GM21515 (cell line): ENCODE data around the gene TMEM151B.

Experiments
- ATAC-seq: cut with Tn5 transposase; IDR thresholded peaks from one replicate; pipeline ENCODE4 v1.9.1; 2021; ENCODE audit not compliant: unreplicated experiment

Gene TMEM151B

DNA sequence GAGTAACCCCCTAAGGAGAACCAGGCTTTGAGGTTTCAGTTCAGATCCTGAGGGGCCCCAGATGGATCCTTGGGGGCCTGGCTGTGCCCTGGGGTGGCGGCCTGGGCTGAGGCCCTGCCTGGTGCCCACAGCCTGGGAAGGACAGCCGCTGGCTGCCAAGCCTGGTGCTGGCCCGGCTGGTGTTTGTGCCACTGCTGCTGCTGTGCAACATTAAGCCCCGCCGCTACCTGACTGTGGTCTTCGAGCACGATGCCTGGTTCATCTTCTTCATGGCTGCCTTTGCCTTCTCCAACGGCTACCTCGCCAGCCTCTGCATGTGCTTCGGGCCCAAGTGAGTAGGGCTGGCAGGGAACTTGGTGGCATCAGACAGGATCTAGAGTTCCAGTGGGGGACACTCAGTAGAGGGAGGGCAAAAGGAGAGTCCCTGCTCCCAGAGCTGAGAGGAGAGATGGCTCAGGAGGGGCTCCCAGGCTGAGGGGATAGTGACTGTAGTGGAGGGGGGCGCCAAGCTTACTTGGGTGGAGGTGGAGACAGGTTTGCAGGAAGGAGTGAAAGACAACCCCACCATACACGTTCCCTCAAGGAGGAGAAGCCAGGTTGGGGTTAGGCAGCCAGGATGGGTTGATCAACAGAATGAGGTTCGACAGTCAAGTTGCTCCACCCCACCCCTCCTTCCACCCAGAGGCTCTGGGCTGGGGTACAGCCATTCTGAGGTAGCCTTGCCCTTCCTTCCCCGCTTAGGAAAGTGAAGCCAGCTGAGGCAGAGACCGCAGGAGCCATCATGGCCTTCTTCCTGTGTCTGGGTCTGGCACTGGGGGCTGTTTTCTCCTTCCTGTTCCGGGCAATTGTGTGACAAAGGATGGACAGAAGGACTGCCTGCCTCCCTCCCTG is 37.3 kb upstream of the TMEM151B start:
- ATAC-seq = no peak

DNA sequence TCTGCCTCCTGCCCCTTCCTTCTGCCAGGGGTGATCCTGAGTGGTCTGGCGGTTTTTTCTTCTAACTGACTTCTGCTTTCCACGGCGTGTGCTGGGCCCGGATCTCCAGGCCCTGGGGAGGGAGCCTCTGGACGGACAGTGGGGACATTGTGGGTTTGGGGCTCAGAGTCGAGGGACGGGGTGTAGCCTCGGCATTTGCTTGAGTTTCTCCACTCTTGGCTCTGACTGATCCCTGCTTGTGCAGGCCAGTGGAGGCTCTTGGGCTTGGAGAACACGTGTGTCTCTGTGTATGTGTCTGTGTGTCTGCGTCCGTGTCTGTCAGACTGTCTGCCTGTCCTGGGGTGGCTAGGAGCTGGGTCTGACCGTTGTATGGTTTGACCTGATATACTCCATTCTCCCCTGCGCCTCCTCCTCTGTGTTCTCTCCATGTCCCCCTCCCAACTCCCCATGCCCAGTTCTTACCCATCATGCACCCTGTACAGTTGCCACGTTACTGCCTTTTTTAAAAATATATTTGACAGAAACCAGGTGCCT is 36.6 kb upstream of the TMEM151B start:
- no peak for ATAC-seq

DNA sequence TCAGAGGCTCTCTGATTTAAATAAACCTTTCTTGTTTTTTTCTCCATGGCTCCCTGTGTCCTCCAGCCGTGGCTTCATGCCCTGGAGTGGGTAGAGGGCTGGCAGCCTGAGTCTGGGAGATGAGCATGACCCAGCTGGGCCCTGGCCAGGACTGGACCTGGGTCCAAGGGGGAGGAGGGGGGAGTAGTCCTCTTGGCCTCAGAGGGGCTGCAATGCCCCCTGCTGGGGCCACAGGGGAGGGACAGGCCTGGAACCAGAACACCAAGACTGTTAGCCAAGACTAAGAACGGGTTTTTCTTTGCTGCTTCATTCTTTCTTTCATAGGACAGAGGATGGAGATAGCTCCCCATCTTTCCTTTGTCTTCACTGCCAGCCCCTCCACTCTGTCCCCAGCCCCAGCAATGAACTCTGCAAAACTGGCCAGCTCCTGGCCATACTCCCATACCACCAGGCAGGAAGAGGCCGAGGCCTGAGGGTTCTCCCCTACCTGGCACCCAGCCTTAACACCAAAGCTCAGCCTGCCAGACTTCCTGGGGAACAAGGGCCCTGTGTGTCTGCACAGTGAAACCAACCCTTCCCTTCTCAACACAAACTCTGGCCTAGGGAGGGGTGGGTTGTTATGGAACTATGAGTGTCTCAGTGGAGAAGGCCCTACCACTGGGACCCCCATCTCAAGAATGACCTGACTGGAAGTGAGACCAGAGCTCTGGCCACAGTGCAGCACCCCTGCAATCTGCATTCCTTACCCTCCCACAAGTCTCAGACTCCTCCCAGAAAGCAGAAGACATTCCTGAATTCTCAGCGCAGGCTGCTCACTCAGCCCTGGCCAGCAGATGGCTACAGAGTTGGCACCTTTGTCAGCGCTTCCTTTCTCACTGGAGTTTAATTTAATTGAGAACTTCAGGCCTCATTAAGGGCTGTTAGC is 35.9 kb upstream of the TMEM151B start:
- no peak for ATAC-seq

DNA sequence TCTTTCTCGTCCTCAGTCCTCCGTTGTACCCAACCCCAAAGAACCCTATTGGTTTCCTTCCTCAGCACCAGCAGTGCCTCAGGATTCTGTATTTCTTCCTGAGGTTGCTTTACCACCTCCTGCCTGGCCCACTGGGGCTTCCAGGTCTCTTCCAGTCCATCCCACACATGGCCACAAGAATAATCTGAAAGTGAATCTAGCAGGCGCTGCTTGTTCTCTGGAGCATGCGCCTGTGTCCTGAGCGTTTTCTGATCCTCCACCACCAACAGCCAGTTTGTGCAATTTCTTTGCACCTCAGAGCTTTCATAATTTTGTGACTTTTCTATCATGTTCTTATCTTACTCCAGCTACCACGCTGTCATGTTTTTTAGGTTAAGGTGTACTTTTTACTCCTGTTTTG is 35.0 kb upstream of the TMEM151B start:
- no peak for ATAC-seq

DNA sequence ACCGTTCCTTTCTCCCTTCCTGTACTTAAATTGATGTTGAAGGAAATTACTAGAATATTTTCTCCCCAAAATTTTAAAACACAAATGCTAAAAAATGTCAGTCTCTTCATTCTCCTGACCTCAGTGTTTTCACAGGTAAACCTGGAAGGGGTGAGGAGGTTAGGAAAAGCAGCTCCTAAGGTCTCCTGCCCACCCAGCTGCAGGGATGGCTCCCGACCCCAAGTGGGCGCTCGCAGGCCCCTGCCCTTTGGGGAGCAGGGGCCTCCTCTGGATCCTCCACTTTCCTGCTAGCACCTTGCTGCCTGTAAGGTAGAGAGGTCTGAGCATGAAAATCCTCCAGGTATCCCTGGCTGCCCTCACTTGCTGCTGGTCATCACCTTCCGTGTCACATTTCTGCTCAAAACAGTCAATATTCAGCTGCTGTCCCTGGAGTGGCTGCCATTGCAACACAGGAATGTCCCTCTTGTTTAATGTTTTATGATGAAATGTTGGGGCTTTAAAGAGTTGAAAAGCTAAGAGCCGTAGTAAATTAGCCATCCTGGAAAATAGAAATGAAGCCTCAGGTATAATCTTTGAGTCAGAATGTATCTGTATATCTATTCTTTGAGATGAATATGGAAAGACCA is 34.2 kb upstream of the TMEM151B start:
- no peak for ATAC-seq

DNA sequence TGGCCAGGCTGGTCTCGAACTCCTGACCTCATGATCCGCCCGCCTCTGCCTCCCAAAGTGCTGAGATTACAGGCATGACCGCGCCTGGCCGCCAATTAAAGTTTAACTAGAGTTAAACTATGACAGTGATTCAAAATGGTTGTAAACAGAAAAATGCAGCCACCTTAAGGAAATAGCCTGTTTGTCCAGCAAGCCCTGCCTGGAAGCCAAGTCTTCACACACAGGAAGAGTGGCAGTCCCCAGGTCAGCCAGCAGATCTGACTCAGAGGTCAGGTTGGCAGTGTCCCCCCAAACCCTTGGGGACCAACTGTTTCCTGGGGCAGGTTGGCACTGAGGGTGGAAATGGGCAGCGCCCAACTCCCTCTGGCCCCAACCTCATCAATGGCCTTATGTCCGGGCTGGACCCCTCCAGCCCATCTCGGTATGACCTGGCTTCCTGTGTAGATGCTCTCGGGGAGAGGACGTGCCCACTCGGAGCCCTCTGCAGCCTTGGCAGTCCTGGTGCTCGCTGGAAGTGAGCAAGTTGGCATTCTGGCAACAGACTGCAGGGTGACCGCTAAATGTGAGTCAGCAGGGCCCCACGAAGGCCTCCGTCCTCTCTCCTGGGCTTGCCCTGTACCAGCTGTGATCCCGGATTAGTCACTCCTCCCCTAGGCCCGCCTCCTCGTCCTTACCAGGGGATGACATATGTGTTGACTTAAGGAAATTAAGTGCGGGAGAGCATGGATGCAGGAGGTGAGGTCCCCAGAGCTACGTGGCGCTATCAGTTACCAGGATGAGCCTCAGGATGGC is 33.0 kb upstream of the TMEM151B start:
- peak; percentile 41 for ATAC-seq

DNA sequence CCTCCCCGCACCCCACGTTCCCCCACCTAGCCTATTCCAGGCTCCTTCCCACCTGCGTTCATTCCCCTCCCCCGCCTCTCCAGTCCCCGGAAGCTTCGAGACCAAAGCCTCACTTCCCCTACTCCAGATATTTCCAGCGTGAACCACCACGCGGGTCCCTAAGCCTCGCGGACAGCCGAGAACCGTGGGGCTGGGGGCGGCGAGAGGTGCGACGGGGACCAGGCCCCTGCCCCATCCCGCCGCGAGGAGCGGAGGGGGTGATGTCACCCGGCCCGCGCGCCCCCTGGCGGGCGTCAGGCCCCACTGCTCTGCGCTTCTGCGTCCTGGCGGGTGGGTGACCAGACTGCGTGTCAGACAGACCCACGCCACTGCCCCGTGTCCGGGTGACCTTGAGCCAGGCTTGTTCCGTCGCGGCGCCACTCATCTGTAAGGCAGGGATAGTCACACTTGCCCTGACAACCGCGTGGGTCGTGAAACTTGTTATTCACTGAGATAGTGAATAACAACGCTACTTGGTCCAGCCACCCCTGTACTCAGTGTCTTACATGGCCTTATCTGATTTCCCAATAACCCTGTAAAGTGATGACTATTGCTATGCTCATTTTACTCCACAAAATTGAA is 32.3 kb upstream of the TMEM151B start:
- peak; percentile 80 for ATAC-seq

DNA sequence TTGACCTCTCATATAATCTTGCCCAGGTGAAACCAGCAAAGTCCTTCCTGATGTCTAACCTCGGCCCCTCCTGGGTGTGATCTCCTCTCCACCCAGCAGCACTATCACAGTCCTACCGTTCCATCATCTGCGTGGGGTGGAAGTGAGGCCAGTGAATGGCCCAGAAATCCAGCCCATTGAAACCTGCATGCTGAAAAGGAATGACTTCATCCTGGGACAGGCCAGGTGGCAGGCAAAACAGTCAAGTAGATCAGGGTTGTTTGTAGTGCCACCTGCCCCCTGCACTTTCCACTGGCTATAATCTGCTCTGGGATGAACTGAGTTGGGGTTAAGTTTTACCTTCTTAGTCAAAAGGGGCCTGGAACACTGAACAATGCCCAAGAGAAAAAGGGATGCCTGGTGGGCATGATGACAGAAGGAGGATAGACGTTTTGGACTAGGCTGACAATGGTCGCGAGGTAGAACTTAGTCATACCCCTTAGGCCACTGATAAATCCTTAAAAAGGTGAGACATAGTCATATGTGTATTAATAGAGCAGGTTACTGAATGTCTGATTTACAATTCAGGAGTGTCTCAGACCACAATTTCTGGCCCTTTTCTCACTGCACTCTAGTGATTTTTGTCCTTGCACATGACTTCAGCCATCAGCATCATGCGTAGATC is 31.4 kb upstream of the TMEM151B start:
- ATAC-seq = no peak

DNA sequence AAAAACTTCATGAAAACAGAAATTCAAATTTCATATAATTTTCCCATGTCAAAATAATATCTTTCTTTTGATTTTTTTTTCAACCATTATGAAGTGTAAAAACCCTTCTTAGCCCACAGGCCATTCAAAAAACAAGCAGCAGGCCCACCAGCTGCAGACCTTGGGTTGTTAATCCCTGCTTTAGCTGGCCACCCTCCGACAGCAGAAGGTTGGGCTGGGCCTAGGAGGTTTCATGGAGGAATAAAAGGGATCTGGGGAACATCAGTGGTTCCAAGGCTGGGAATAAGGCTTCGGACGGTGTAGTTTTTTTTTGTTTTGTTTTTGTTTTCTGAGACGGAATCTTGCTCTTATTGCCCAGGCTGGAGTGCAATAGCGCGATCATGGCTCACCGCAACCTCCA is 26.9 kb upstream of the TMEM151B start:
- ATAC-seq = no peak

DNA sequence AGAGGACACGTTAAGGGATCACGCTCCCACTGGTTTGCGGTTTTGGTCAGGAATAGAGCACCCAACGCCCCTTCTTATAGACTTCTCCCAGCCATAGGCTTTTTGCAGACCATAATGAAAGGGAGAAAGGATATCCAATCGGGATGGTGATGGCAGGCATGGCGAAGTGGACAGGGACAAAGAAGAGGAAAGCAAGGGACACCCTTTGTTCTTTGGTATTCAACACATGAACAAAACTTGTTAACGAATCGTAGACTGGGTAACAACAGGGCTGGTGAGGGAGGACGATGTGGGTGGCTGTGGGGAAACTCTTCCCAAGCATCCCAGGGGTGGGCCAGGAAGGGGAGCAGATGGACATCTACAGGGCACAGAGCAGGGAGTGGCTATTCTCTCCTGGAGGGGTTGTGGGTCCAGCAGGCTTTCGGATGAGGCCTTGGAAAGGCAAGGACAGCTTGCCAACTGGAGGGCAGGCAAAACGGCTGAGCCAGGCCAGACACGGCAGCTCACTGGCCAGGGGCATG is 24.8 kb upstream of the TMEM151B start:
- no peak for ATAC-seq

DNA sequence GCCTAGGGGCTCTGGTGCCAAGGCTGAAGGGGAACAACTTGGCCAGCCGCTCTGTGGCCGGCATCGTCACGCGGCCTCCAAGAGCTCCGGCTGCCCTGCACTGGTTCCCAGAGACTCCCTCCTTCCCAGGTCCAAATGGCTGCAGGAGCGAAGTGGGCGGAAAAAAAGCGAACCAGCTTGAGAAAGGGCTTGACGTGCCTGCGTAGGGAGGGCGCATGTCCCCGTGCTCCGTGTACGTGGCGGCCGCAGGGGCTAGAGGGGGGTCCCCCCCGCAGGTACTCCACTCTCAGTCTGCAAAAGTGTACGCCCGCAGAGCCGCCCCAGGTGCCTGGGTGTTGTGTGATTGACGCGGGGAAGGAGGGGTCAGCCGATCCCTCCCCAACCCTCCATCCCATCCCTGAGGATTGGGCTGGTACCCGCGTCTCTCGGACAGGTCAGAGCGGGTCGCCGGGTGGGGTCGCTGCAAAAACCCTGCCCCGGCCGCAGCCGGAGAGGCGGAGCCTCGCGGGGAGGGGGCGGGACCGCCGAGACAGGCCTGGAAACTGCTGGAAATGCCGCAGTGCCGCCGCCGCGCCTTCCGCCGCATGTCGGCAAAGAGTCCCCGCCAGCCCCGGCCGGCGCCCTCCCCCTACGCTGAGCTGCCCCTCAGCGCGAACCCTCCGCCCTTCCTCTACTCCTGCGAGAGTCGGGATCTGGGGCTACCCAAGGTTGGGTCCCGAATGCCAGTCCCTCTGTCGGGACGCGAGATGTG is 24.2 kb upstream of the TMEM151B start:
- peak; percentile 44 for ATAC-seq

DNA sequence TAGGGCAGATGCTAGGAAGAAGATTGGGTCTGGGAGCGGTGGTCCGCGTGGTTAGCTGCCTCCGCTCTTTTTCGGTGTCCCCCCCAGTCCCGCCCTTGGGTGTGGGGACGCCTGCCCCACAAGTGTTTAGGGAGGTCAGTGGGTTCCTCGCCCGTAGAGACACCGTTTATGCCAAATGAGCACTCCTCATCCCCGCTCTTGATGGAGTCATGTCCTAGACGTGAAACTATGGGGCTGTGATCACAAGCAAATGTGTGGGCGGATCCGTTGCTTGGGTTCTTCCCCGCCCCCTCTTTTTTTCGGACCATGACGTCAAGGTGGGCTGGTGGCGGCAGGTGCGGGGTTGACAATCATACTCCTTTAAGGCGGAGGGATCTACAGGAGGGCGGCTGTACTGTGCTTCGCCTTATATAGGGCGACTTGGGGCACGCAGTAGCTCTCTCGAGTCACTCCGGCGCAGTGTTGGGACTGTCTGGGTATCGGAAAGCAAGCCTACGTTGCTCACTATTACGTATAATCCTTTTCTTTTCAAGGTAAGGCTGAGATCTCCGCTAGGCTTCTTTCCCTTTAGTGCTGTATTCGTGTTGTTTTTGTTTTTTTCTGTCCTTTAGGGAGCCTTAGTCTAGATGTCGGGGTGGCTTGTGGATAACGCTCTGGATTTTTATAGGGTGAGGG is 23.4 kb upstream of the TMEM151B start, which contains the start of gene HSP90AB1:
HSP90AB1 (plus strand) TSS at position 439 of the 675 bp plus-strand sequence. CDS start 1,529 bp downstream, outside the sequence.
- peak; percentile 65 for ATAC-seq

DNA sequence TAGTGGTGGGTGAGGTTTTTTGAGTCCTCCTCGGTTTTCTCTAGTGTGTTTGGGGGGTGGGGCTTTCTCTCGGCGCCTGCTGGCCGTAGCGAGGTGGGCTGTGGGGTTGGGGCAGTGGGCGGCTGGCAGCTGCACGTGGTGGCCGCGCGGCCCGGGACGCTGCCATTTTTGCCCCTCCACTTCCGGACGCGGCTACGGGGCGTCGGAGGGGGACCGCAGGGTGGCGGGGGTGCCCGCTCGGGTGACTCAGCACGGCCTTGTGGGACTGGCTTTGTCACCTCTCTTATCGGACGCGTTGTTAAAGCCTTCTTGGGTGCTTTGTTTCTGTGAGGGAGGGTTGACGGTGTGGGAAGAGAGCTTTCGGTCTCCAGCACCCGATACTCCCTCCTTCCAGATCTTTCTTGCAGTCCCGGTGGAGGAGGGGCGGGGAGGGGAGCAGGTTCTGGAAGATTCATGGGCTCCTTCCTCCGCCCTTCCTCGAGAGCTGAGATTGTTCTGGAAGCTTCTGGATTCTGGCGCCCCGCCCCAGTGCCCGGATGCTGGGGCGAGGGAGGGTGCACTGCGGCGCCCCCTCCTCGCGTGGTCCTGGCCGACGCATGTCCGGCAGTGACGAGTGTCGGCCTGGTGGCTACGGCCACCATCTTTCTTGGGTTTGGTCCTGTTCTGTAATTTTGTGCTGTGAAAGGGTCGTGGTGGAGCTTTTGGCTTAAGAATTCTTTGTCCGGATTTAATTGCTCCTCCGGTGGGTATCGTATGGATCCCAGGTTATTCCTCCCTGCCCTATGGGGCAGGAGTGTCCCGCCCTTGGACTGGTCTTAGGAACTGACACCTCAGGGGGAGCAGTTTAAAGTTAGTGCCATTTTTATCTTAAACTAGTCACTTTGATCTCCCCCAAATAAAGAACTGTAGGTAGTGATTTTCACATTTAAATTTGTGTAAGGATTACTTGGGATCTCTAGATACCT is 22.6 kb upstream of the TMEM151B start:
- peak; percentile 30 for ATAC-seq

DNA sequence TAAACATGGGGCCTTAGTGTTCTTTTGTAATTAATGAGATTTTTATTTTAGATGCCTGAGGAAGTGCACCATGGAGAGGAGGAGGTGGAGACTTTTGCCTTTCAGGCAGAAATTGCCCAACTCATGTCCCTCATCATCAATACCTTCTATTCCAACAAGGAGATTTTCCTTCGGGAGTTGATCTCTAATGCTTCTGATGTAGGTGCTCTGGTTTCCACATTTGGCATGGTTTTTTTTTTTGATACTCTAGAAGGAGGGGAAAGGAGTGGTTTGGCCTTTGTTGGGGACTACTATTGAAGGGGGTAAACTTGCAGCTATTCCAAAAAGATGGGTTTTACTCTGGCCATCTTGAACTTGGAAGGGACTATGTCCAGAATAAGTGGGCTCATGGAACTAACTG is 21.7 kb upstream of the TMEM151B start:
- ATAC-seq = no peak

DNA sequence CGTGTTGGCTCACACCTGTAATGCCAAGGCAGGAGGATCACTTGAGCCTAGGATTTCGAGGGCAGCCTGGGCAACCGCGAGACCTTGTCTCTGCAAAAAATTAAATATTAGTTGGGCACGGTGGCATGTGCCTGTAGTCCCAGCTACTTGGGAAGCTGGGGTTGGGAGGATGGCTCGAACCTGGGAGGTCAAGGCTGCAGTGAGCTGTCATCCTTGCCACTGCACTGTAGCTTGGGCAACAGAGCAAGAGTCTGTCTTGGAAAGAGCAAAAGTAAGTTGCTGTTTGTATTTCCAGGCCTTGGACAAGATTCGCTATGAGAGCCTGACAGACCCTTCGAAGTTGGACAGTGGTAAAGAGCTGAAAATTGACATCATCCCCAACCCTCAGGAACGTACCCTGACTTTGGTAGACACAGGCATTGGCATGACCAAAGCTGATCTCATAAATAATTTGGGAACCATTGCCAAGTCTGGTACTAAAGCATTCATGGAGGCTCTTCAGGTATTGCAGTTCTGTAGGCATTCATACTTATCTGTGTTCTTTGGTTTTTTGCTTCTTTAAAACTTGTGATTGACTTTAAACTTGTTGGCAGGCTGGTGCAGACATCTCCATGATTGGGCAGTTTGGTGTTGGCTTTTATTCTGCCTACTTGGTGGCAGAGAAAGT is 21.0 kb upstream of the TMEM151B start:
- no peak for ATAC-seq
